Activated naive CD4-positive, alpha-beta T cell treated with anti-CD3 and anti-CD28 coated beads, Interleukin-2, amount 50 U/mL, for 24 hours (primary cell): ENCODE data around the gene AMPH.
A peak's percentile ranks its signal among the peaks of the same experiment; 100 is the strongest.
"Not testable (repeated sequence)": the region's sequence is repeated elsewhere in the genome, so short reads cannot be mapped to it uniquely, and the experiment has no call there.

ENCODE experiments used
- H3K27ac Mint-ChIP-seq: one replicate; pipeline ENCODE4 v1.8.0; 2021; ENCODE audit warnings: mild to moderate bottlenecking, mixed read lengths
- H3K27me3 Mint-ChIP-seq: one replicate; pipeline ENCODE4 v1.8.0; 2021; ENCODE audit warnings: mixed read lengths
- H3K36me3 Mint-ChIP-seq: one replicate; pipeline ENCODE4 v1.8.0; 2021; ENCODE audit warnings: mixed read lengths
- H3K4me1 Mint-ChIP-seq: one replicate; pipeline ENCODE4 v1.8.0; 2021; ENCODE audit warnings: mixed read lengths
- H3K4me3 Mint-ChIP-seq: one replicate; pipeline ENCODE4 v1.8.0; 2021; ENCODE audit warnings: mild to moderate bottlenecking, mixed read lengths
- H3K9me3 Mint-ChIP-seq: one replicate; pipeline ENCODE4 v1.8.0; 2021; ENCODE audit warnings: mixed read lengths

Gene AMPH

DNA sequence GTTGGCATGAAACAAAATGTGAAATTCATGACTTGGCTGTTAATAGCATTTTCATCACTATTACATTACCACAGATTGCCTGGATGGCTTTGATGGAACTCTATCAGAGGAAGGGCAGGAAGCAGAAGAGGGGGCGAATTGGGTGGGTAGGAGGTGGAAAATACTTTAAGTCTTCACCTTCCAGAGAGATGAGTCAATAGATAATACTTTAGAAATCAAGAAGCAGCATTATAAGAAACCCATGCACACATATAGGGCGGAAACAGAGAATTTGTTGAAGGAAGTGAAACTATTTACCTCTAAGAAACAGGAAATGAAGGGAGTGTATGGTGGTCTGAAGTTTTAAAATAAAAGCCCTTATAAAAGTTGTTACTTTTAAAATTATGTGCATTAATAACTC, 205.7 kb downstream of the AMPH start:
- H3K27me3 Mint-ChIP-seq = no peaks in the 10 kb centered on the region
- H3K36me3 Mint-ChIP-seq = peaks cover 4% of the 10 kb centered on the region
- H3K9me3 Mint-ChIP-seq = no peaks in the 10 kb centered on the region
- H3K4me1 Mint-ChIP-seq = peaks cover 58% of the 10 kb centered on the region
- peak overlapping the region; percentile 87 for H3K27ac Mint-ChIP-seq
- H3K4me3 Mint-ChIP-seq = peak overlapping the region; percentile 58

GRCh38 chr7:38424750-38425463, 206.3 kb downstream of the AMPH start:
- no peaks in the 10 kb centered on the region for H3K9me3 Mint-ChIP-seq
- peaks cover 58% of the 10 kb centered on the region for H3K4me1 Mint-ChIP-seq
- no peaks in the 10 kb centered on the region for H3K27me3 Mint-ChIP-seq
- peak overlapping the region; percentile 79 for H3K27ac Mint-ChIP-seq
- peaks cover 4% of the 10 kb centered on the region for H3K36me3 Mint-ChIP-seq
- peak overlapping the region; percentile 53 for H3K4me3 Mint-ChIP-seq

DNA sequence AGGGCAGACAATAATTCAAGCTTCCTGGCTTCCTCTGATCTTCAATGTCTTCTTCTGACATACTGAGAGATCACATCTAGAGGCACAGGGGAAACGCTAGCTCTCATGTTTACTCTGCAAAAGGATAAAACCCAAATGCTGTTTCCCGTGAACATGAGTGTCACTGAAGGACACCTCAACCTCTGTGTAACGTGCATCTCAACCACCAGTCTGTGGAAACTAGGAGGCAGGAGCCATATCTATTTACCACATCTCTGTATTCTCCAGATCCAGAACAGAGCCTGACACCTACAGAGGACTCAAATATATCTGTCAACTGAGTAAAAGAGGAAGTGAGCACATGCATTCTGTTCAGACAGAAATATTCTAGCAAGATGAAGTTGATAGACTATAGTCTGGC, 217.4 kb downstream of the AMPH start:
- H3K9me3 Mint-ChIP-seq = no peaks in the 10 kb centered on the region
- no peaks in the 10 kb centered on the region for H3K36me3 Mint-ChIP-seq
- no peak overlapping the region for H3K4me3 Mint-ChIP-seq
- no peaks in the 10 kb centered on the region for H3K27me3 Mint-ChIP-seq
- no peak overlapping the region for H3K27ac Mint-ChIP-seq
- peaks cover 24% of the 10 kb centered on the region for H3K4me1 Mint-ChIP-seq

DNA sequence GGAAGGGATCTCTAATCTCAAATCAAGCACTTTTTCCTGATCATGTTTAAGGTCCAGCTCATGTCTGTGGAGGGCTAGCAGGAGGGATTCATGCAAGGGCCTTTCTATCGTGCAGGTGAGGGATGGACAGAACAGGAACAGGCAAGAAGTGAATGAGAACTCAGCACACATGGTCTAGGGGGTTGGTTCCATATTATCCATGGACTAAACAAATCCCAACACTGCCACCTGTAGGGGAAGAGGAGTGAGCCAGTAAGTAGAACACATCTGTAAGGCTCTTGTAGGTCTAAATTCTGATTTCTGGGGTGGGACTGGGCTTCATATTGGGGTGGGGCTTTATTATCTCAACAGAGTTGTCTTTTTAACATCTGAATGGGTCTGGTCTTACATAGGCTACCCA, 219.8 kb downstream of the AMPH start:
- H3K4me3 Mint-ChIP-seq = no peak overlapping the region

DNA sequence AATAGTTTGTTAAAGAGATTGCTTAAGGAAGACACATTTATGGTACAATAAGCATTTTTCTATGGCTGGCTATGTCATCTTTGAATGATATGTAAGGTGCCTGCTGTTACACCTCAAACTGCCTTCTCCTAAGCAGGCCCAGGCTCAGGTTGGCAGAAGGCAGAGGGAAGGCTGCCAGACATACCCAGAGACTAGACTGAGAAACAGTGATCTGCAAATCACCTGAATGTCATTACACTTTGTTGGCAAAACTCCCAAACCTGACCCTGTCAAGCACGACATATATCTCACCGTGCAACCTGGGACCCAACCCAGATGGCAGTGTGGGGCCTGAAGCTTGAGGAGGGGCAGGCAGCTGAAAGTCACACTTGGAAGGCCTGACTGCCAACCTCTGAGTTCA, 221.1 kb downstream of the AMPH start:
- peaks cover 24% of the 10 kb centered on the region for H3K4me1 Mint-ChIP-seq
- H3K27me3 Mint-ChIP-seq = no peaks in the 10 kb centered on the region
- H3K4me3 Mint-ChIP-seq = no peak overlapping the region
- no peak overlapping the region for H3K27ac Mint-ChIP-seq
- H3K9me3 Mint-ChIP-seq = no peaks in the 10 kb centered on the region
- H3K36me3 Mint-ChIP-seq = no peaks in the 10 kb centered on the region

More for the DNA sequence above, 219.8 kb downstream of the AMPH start:
- peaks cover 24% of the 10 kb centered on the region for H3K4me1 Mint-ChIP-seq
- H3K27me3 Mint-ChIP-seq = no peaks in the 10 kb centered on the region
- no peak overlapping the region for H3K27ac Mint-ChIP-seq
- H3K9me3 Mint-ChIP-seq = no peaks in the 10 kb centered on the region
- no peaks in the 10 kb centered on the region for H3K36me3 Mint-ChIP-seq

DNA sequence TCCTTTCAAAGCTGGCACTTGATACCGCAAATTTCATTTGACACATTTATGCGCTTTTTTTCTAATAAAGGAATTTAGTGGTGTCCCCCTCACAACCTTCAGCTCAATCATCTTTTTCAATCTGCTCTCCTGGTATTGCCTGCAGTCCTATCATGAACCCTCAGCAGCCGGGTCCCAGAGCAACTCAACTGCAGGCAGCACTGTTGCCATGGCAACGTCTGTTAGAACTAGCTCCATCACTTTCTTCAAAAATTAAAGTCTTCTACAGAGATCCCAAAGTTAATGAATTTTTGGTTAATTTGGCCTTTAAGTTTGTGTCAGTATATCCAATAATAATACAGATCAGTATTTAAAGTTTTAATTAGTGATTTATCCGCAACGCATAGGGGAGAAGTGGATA, 221.6 kb downstream of the AMPH start:
- H3K4me3 Mint-ChIP-seq = no peak overlapping the region
- no peak overlapping the region for H3K27ac Mint-ChIP-seq
- peaks cover 2% of the 10 kb centered on the region for H3K36me3 Mint-ChIP-seq
- no peaks in the 10 kb centered on the region for H3K27me3 Mint-ChIP-seq
- H3K4me1 Mint-ChIP-seq = peaks cover 24% of the 10 kb centered on the region
- H3K9me3 Mint-ChIP-seq = peaks cover 3% of the 10 kb centered on the region

- peaks cover 2% of the 10 kb centered on the region for H3K27me3 Mint-ChIP-seq
- H3K36me3 Mint-ChIP-seq = peaks cover 1% of the 10 kb centered on the region
- peaks cover 4% of the 10 kb centered on the region for H3K4me1 Mint-ChIP-seq
- no peaks in the 10 kb centered on the region for H3K9me3 Mint-ChIP-seq
- H3K4me3 Mint-ChIP-seq = no peak overlapping the region
- no peak overlapping the region for H3K27ac Mint-ChIP-seq
Observed at GRCh38 chr7:38398725-38399321, 232.3 kb downstream of the AMPH start.

DNA sequence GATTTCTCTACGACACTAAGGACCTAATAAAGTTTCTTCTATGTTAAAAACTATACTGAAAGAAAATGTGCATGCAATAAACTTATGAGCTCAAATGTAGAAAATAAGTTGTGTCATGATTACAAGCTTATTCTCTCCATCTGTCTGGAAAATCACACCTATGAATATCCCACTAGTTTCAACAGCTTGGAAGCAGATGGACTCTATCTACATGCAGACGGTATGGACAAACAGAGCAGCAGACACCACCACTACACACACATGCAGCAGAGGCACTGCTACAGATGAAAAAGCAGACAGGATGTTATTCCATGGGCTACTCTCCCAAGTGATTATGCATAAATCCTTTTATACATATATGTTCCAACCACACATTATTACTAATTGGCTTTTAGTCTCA, 234.3 kb downstream of the AMPH start:
- H3K27me3 Mint-ChIP-seq = peaks cover 2% of the 10 kb centered on the region
- H3K9me3 Mint-ChIP-seq = no peaks in the 10 kb centered on the region
- H3K4me1 Mint-ChIP-seq = peaks cover 4% of the 10 kb centered on the region
- H3K27ac Mint-ChIP-seq = no peak overlapping the region
- no peak overlapping the region for H3K4me3 Mint-ChIP-seq
- H3K36me3 Mint-ChIP-seq = no peaks in the 10 kb centered on the region

DNA sequence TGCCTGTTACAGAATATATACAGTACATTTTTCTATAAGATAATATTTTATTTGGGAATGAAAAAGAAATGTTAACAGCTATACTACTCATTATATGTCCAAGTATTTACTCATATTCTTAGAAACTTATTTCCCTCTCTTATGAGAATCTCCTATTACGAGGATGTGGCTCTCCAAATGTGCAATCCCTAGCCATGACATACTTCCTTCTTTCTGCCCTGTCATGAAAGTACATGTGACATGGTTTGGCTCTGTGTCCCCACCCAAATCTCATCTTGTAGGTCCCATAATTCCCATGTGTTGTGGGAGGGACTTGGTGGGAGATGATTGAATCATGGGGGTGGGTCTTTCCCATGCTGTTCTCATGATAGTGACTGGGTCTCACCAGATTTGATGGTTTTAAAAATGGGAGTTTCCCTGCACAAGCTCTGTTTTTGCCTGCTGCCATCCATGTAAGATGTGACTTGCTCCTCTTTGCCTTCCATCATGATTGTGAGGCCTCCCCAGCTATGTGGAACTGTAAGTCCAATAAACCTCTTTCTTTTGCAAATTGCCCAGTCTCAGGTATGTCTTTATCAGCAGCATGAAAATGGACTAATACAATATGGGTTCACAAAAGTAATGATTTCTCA, 235.1 kb downstream of the AMPH start:
- not testable (repeated sequence) for H3K36me3 Mint-ChIP-seq, H3K27me3 Mint-ChIP-seq, H3K4me3 Mint-ChIP-seq, H3K4me1 Mint-ChIP-seq, H3K9me3 Mint-ChIP-seq, H3K27ac Mint-ChIP-seq

DNA sequence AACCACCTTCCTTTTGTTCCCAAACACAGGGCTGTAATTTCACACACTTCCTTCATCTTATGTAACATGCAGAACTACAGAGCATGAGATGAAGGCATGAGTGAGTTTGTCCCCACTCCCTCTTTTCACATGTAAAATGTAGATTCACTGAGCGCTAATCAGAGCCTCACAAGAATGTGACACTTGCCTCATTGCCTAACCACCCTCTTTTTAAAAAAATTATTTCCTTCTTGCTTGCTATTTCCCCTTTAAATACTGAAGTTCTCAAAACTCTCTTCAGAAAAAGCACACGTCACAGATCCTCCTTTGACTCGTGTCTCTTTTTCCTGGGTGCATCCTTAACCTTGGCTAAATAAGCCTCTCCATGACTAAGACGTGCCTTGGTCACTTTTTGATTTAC, 236.5 kb downstream of the AMPH start:
- Mint-ChIP-seq H3K4me3 (no peak overlapping the region), H3K27ac (no peak overlapping the region), H3K9me3 (no peaks in the 10 kb centered on the region), H3K4me1 (peaks cover 4% of the 10 kb centered on the region), H3K27me3 (no peaks in the 10 kb centered on the region), H3K36me3 (no peaks in the 10 kb centered on the region)

- Mint-ChIP-seq H3K4me3 (no peak overlapping the region), H3K27me3 (no peaks in the 10 kb centered on the region), H3K27ac (no peak overlapping the region), H3K9me3 (no peaks in the 10 kb centered on the region), H3K36me3 (no peaks in the 10 kb centered on the region), H3K4me1 (peaks cover under 1% of the 10 kb centered on the region)
Observed at GRCh38 chr7:38393874-38394273, 237.3 kb downstream of the AMPH start.

DNA sequence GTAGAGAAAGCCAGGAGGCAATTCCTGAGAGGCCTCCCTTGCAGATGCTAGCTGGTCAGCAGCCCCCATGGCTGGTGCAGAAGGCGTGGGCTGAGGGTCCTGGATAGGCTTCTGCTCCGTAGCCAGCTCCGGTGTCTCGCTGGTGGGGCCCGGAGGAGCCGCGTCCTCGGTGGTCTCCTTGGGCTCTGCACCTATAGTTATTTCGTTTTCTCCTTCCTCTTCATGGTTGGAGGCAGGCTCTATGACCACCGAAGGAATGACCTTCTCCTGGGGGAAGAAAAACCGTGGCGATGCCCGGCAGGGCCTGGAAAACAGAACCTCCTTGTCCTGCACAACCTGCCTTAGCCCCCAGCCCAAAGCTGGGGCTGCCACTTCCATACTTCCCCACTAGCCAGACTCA, 239.4 kb downstream of the AMPH start:
- Mint-ChIP-seq H3K9me3 (no peaks in the 10 kb centered on the region), H3K27ac (no peak overlapping the region), H3K4me3 (no peak overlapping the region)

DNA sequence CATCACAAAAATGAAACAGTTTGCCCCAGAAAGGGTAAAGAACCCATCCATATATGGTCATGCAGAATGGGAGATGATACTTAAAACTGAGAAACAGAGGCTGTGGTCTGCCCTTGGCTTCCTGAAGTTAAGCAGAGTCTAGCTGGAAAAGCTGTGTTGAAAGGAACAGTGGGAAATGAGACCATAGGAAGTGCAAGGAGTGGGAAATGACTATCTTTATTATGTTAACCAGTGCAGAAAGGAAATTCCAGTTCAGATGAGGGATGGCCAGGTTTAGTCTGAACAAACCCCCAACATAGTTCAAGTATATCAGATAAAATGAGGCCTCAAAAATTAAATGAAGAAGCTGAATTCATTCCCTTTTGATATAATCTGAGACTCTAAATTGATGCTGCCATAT, 245.5 kb downstream of the AMPH start:
- H3K4me1 Mint-ChIP-seq = peaks cover 6% of the 10 kb centered on the region
- H3K27me3 Mint-ChIP-seq = no peaks in the 10 kb centered on the region
- H3K4me3 Mint-ChIP-seq = no peak overlapping the region
- no peak overlapping the region for H3K27ac Mint-ChIP-seq
- no peaks in the 10 kb centered on the region for H3K9me3 Mint-ChIP-seq
- H3K36me3 Mint-ChIP-seq = peaks cover 5% of the 10 kb centered on the region

More for the DNA sequence above, 239.4 kb downstream of the AMPH start:
- H3K27me3 Mint-ChIP-seq = no peaks in the 10 kb centered on the region
- no peaks in the 10 kb centered on the region for H3K36me3 Mint-ChIP-seq
- peaks cover 6% of the 10 kb centered on the region for H3K4me1 Mint-ChIP-seq

GRCh38 chr7:38383281-38383680, 247.9 kb downstream of the AMPH start:
- peaks cover 10% of the 10 kb centered on the region for H3K4me1 Mint-ChIP-seq
- no peak overlapping the region for H3K4me3 Mint-ChIP-seq
- H3K36me3 Mint-ChIP-seq = peaks cover 9% of the 10 kb centered on the region
- no peaks in the 10 kb centered on the region for H3K27me3 Mint-ChIP-seq
- H3K9me3 Mint-ChIP-seq = no peaks in the 10 kb centered on the region
- H3K27ac Mint-ChIP-seq = no peak overlapping the region

GRCh38 chr7:38382684-38383083, 248.5 kb downstream of the AMPH start:
- Mint-ChIP-seq H3K27ac (no peak overlapping the region), H3K27me3 (no peaks in the 10 kb centered on the region), H3K4me1 (peaks cover 8% of the 10 kb centered on the region), H3K4me3 (no peak overlapping the region), H3K36me3 (peaks cover 9% of the 10 kb centered on the region), H3K9me3 (no peaks in the 10 kb centered on the region)

DNA sequence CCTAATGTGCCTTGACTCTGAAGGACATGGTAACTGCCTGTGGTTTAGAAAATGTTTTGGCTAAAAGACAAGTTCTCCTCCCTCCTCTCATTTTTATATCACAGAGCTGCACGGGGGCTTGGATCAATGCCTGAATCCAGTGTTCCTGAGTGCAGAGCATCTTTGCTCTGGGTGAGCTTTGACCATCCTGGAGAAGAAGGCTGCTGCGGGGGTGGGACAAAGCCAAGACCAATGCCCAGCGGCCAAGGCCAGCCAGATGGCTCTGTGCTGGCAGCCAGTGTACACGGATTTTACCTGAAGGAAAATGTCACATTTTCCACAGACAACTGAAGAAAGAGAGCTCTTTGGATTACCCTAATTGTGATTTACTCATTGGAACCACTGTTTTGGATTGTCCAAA, 255.7 kb downstream of the AMPH start:
- Mint-ChIP-seq H3K9me3 (no peaks in the 10 kb centered on the region), H3K4me3 (no peak overlapping the region), H3K27ac (no peak overlapping the region)

More for the DNA sequence above, 255.7 kb downstream of the AMPH start:
- Mint-ChIP-seq H3K36me3 (peaks cover 9% of the 10 kb centered on the region), H3K4me1 (peaks cover 27% of the 10 kb centered on the region), H3K27me3 (no peaks in the 10 kb centered on the region)
